Calu3 (cell line): ENCODE measurements around the gene LRRC1. TPM values are rescaled to one million over a fixed set of nuclear protein-coding genes. Genes with fewer than 3 reads are reported as not detected.

ENCODE experiments used
- BruUV-seq: library from RNA; stranded (reverse); fragments of 400-500 nt; replicated peaks from 2 replicates; lab custom pipeline; 2021; lab: Mats Ljungman, UMichigan
- CTCF ChIA-PET: fragments of 300-600 bp; sonication (Branson Sonifier 250); formaldehyde crosslinking; loops from one replicate; lab custom pipeline; 2022; ENCODE audit warnings: antibody characterized with exemption; lab: Charles Lee
- DNase-seq: peaks from one replicate; pipeline ENCODE4 v3.0.0; 2022
- H3K27ac Mint-ChIP-seq: one replicate; pipeline ENCODE4 v1.8.0; 2022; ENCODE audit warnings: mixed read lengths; ENCODE audit not compliant: unreplicated experiment
- H3K27me3 Mint-ChIP-seq: one replicate; pipeline ENCODE4 v1.8.0; 2022; ENCODE audit warnings: mixed read lengths; ENCODE audit not compliant: unreplicated experiment
- H3K36me3 Mint-ChIP-seq: one replicate; pipeline ENCODE4 v1.8.0; 2022; ENCODE audit warnings: mild to moderate bottlenecking, moderate library complexity, mixed read lengths; ENCODE audit not compliant: insufficient read depth, unreplicated experiment
- H3K4me1 Mint-ChIP-seq: one replicate; pipeline ENCODE4 v1.8.0; 2022; ENCODE audit warnings: mild to moderate bottlenecking, low read depth, mixed read lengths; ENCODE audit not compliant: unreplicated experiment
- H3K4me3 Mint-ChIP-seq: one replicate; pipeline ENCODE4 v1.8.0; 2022; ENCODE audit warnings: mild to moderate bottlenecking, low read depth, moderate library complexity, mixed read lengths; ENCODE audit not compliant: unreplicated experiment
- H3K9me3 Mint-ChIP-seq: one replicate; pipeline ENCODE4 v1.8.0; 2022; ENCODE audit warnings: low read depth, mixed read lengths; ENCODE audit not compliant: unreplicated experiment
- intact Hi-C: fragments of 100-400 bp; cut with micrococcal nuclease; formaldehyde crosslinking; loops from one replicate; pipeline ENCODE4 v1.10.0; 2022; ENCODE audit not compliant: unreplicated experiment
- total RNA-seq: library from RNA; stranded (reverse); gene quantifications from 2 replicates; pipeline ENCODE4 v1.2.3, GENCODE V29; 2022
- TF ChIP-seq, protein P1 (sequence below): fragments of 200-600 bp; IDR thresholded peaks from one replicate; pipeline ENCODE4 v1.8.0; 2022; ENCODE audit warnings: antibody characterized with exemption; ENCODE audit not compliant: unreplicated experiment

LRRC1 gene
- total RNA-seq, 1 experiment from 2014 or later, result 26.6 TPM

GRCh38 chr6:53928641-53929040 is 133.8 kb downstream of the LRRC1 start:
- intact Hi-C loops, result loop anchor here (5.0 to 10.0 kb wide), 4 partner anchors 71 to 186 kb away; partner anchors contain the start of gene LRRC1
- Mint-ChIP-seq H3K9me3 (no peaks in the 10 kb centered on the region), H3K27ac (peak overlapping the region; percentile 60), H3K36me3 (peaks cover 17% of the 10 kb centered on the region), H3K27me3 (no peaks in the 10 kb centered on the region), H3K4me3 (no peak overlapping the region), H3K4me1 (peaks cover 42% of the 10 kb centered on the region)
- TF ChIP-seq, protein P1, sequence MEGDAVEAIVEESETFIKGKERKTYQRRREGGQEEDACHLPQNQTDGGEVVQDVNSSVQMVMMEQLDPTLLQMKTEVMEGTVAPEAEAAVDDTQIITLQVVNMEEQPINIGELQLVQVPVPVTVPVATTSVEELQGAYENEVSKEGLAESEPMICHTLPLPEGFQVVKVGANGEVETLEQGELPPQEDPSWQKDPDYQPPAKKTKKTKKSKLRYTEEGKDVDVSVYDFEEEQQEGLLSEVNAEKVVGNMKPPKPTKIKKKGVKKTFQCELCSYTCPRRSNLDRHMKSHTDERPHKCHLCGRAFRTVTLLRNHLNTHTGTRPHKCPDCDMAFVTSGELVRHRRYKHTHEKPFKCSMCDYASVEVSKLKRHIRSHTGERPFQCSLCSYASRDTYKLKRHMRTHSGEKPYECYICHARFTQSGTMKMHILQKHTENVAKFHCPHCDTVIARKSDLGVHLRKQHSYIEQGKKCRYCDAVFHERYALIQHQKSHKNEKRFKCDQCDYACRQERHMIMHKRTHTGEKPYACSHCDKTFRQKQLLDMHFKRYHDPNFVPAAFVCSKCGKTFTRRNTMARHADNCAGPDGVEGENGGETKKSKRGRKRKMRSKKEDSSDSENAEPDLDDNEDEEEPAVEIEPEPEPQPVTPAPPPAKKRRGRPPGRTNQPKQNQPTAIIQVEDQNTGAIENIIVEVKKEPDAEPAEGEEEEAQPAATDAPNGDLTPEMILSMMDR, result no peak
- no TSS peak for BruUV-seq
- CTCF ChIA-PET, result interaction anchor here (0.5 to 2.4 kb wide), 4 partner anchors 27 to 196 kb away, joined by 3 to 7 read pairs (median 5); partner anchors contain the start of gene LRRC1
- no peak for DNase-seq

DNA sequence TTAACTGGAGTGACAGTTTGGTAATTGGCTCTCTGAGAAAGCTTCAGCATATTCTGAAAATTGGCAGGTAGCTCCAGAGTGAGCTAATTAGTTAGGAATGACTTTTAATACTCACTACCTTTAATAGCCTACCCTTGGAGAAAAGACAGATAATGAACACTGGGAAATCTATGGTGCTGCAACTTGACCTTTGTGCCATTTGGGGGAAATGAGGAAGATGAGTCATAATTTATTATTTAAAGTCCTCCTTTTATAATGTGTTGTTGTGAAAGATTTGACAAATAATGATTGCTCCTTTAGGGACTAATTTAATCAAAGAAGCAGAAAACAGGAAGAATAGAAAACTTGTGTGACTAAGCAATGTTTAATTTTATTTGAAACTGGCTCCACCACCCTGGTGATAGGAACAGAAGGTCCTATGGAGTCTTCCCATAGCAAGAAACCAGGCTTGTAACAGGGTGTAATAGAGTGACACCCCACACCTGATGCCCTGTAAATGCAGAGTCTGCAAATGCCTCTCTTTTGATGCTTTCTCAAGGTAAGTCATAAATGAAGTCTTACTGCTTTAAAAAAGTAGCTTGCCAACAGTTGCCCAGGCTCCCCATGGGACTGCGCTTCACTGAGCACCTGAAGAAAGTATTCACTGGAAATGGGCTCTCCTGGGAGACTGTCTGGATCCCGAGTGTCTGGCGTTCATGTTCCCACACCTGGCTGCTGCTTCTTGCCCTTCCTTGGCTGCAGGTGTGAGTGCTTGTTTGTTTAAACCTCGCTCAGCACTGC is 134.4 kb downstream of the LRRC1 start:
- TF ChIP-seq, protein P1, result no peak
- H3K4me1 Mint-ChIP-seq, result peaks cover 42% of the 10 kb centered on the region
- H3K27ac Mint-ChIP-seq, result peak overlapping the region; percentile 60
- no peaks in the 10 kb centered on the region for H3K27me3 Mint-ChIP-seq
- peaks cover 17% of the 10 kb centered on the region for H3K36me3 Mint-ChIP-seq
- no TSS peak for BruUV-seq
- CTCF ChIA-PET, result interaction anchor here (0.5 to 2.4 kb wide), 4 partner anchors 27 to 197 kb away, joined by 3 to 7 read pairs (median 4); partner anchors contain the start of gene LRRC1
- H3K9me3 Mint-ChIP-seq, result no peaks in the 10 kb centered on the region
- no peak overlapping the region for H3K4me3 Mint-ChIP-seq
- DNase-seq, result no peak
- intact Hi-C loops, result loop anchor here (5.0 to 10.0 kb wide), 4 partner anchors 72 to 187 kb away; partner anchors contain the start of gene LRRC1

DNA sequence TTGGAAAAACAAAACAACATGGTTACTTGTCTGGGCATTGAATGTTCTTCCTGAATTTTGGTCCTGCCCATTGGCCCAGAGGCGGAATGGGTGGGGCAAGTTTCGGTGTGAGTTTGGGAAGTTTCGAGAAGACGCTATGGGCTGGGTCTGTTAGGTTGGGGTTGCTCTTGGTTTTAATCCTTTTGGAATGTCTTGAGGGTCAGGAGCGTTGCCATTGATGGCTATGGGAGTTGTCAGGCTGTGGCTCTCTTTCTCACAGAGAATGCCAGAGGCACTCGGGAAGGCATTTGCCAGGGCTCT is 135.0 kb downstream of the LRRC1 start:
- H3K36me3 Mint-ChIP-seq, result peaks cover 17% of the 10 kb centered on the region
- intact Hi-C loops, result loop anchor here (5.0 to 10.0 kb wide), 4 partner anchors 72 to 187 kb away; partner anchors contain the start of gene LRRC1
- BruUV-seq, result no TSS peak
- H3K4me1 Mint-ChIP-seq, result peaks cover 42% of the 10 kb centered on the region
- CTCF ChIA-PET, result interaction anchor here (0.8 to 1.5 kb wide), 2 partner anchors 26 to 135 kb away, joined by 3 to 6 read pairs; partner anchors contain the start of gene LRRC1
- H3K9me3 Mint-ChIP-seq, result no peaks in the 10 kb centered on the region
- DNase-seq, result no peak
- no peaks in the 10 kb centered on the region for H3K27me3 Mint-ChIP-seq
- TF ChIP-seq, protein P1, result no peak
- peak overlapping the region; percentile 60 for H3K27ac Mint-ChIP-seq
- H3K4me3 Mint-ChIP-seq, result no peak overlapping the region

- H3K36me3 Mint-ChIP-seq, result peaks cover 17% of the 10 kb centered on the region
- TF ChIP-seq, protein P1, result no peak
- no peak overlapping the region for H3K4me3 Mint-ChIP-seq
- no peak for DNase-seq
- no peaks in the 10 kb centered on the region for H3K27me3 Mint-ChIP-seq
- H3K27ac Mint-ChIP-seq, result no peak overlapping the region
- intact Hi-C loops, result no loop called here
- H3K9me3 Mint-ChIP-seq, result no peaks in the 10 kb centered on the region
- H3K4me1 Mint-ChIP-seq, result peaks cover 42% of the 10 kb centered on the region
- no TSS peak for BruUV-seq
- CTCF ChIA-PET, result no interaction called here
These were observed 135.5 kb downstream of the LRRC1 start for GRCh38 chr6:53930330-53930729.
